Renal pelvis (tissue), 12 donors: ENCODE results near the gene HTR3D. TPM values are rescaled to one million over a fixed set of nuclear protein-coding genes. Genes with fewer than 3 reads are reported as not detected.
A peak's percentile ranks its signal among the peaks of the same experiment; 100 is the strongest.
"Not testable (repeated sequence)": the region's sequence is repeated elsewhere in the genome, so short reads cannot be mapped to it uniquely, and the experiment has no call there.

ENCODE experiments used
- DNase-seq: peaks from one replicate; pipeline ENCODE4 v3.0.0-alpha.2; 2013
- long read RNA-seq, 16 experiments: transcript quantifications; one replicate each; lab custom pipeline, GENCODE V29; 2026
- polyA plus RNA-seq, 3 donors: library from polyadenylated mRNA; unstranded; fragments of 120-200 nt; gene quantifications; one replicate each; pipeline ENCODE4 v1.2.1, GENCODE V29; 2013; ENCODE audit not compliant: insufficient read length in 3 of 3

The HTR3D gene, protein sequence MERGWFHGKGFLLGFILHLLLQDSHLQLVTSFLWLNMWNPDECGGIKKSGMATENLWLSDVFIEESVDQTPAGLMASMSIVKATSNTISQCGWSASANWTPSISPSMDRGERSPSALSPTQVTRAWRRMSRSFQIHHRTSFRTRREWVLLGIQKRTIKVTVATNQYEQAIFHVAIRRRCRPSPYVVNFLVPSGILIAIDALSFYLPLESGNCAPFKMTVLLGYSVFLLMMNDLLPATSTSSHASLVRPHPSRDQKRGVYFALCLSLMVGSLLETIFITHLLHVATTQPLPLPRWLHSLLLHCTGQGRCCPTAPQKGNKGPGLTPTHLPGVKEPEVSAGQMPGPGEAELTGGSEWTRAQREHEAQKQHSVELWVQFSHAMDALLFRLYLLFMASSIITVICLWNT
- not detected for polyA plus RNA-seq
- long read RNA-seq, donor 1 = 0 reads
- long read RNA-seq, donor 2 = 0 reads
- long read RNA-seq, donor 3 = 0 reads
- long read RNA-seq, donor 4 = 0 reads
- long read RNA-seq, donor 5 = 0 reads
- long read RNA-seq, donor 6 = 0 reads
- long read RNA-seq, donor 7 = 0 reads
- long read RNA-seq, donor 8 = 0 reads
- long read RNA-seq, donor 9 = 0 reads
- long read RNA-seq, donor 10 = 0 reads
- long read RNA-seq, donor 11 = 0 reads
- long read RNA-seq, donor 12 = 0 reads
- long read RNA-seq, donor 13 = 0 reads
- long read RNA-seq, donor 14 = 0 reads
- long read RNA-seq, donor 15 = 0 reads
- long read RNA-seq, donor 16 = 0 reads

DNA sequence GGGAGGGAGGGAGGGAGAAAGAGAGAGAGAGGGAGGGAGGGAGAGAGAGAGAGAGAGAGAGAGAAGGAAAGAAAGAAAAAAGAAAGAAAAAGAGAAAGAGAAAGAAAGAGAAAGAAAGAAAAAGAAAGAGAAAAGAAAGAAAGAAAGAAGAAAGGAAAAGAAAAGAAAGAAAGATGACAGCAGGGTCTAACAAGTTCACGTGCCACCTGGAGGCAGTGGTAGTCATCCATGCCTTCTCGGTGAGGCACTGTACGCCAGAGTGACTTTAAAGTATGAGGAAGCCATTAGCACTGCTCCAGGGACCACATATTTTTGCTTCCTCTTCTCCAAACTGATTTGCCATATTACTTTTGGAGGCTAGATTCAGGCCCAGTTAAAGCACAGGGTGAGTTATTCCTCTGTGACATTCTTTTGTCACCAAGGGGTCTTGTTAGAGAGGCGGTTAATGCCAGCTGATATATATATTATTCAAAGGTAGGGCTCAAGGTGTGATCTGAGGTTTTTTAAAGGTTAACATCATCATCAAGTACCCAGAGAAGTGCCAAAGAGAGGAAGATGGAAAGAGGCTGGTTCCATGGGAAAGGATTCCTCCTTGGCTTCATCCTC lies at the start of gene HTR3D:
Gene HTR3D (plus strand): TSS at position 556 of the 606 bp plus-strand sequence. CDS start 0 bp downstream, at position 556.
- DNase-seq = peak; percentile 52

- no peak for DNase-seq
These were observed 49.4 kb upstream of the HTR3D start for GRCh38 chr3:183981990-183982644.

GRCh38 chr3:183984127-183984740 lies 47.3 kb upstream of the HTR3D start:
- no peak for DNase-seq

DNA sequence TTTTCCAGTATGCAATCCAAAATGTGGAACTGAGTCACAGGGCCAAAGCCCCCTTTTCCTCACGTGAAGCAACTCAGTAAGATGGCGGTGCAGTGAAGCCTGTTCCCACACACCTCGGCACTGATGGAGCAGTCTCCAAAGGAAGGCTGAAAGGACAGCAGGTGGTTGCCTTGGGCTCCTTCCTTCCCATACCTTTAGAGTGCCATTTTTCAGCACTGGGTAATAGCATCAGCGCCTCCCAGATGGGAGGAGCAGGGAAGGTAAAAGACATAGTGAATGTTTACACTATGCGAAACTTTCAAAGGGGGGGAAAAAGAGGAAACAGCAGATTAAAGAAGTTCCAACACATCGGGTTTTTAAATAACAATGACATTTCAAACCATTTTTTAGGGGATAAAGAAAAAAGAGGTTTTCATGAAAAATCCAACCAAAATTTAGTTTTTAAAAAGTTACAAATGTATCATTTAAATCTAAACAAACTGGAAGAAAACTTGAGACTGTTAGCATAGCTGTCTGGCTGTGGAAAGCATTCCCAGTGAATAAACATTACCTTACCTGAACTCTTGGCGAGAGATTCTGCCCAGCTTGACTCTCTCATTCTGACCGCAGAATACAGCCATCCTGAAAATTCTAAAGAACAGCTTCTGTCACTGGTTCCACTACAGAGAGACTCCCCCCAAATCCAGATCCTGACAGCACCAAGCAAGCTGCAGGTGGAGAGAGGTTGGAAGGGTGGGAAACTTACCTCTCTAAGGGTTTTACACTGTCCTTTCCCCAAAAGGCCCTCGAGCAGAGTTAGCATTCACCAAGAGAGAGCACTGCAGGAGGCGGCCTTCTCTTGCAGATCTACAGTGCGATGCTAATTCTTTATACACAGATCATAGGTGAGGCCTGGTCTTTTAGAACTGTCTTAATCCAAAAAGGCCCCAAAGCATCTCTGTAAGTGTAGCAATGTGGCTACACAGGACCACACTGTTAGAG lies 46.5 kb upstream of the HTR3D start:
- DNase-seq = no peak

GRCh38 chr3:183987000-183987600 lies 44.4 kb upstream of the HTR3D start:
- DNase-seq = no peak

DNA sequence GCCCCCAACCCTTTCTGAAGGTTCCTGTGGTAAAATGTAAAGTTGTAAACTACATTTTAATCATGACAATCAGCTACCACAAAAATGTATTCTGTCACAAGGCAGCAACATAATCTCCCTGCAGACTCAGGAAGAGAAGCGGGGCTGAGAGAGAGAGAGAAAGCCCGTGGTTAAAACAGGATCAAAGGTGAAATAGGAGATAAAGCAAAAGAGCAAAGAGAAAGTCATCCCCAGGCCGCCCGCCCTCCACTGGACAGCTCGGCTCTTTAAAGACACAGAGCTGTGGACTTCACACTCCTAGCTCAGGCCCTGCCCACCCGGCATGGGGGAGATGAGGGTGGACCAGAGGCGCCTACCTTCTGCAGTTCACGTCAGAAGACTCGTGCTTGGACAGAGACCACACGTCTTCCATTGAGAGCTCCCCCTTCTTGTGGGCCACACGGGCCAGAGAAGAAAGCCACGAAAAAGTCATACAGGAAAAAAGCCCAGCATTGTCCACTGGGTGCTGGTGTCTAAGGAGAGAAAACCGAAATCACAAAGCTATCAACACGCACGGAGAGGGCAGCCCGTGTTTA lies 43.2 kb upstream of the HTR3D start:
- DNase-seq = no peak

- DNase-seq = no peak
These were observed 40.1 kb upstream of the HTR3D start for GRCh38 chr3:183991403-183991802.

GRCh38 chr3:184001761-184002160 lies 29.8 kb upstream of the HTR3D start:
- no peak for DNase-seq

- no peak for DNase-seq
These were observed 29.1 kb upstream of the HTR3D start for GRCh38 chr3:184002469-184002868.

- no peak for DNase-seq
These were observed 28.2 kb upstream of the HTR3D start for GRCh38 chr3:184003187-184003967.

- DNase-seq = no peak
These were observed 27.1 kb upstream of the HTR3D start for GRCh38 chr3:184004476-184004875.

DNA sequence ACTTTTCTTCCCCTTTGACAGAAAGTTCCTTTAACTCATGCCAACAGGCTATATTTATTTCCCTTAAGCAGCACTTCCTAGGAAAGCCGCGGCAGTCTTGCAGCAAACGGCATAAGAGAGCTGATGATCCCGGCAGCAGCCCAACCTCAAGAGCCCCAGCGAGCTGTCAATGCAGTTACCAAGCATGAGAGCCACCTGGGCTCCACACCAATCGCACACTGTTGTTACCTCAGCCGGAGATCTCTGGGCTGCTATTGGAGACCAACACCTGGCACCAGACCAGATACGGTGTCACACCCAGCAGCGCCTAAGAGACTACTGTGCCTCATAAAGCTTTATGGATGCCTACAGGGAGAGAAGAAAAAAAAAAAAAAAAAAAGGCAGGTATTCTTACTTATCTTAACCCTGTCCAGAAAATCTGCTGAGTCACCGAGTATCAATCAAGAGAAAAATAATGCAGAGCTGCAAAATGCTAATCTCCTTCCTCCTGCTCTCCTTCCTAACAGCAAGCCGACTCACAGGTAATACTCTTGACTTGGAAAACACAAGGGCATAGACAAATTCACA lies 25.5 kb upstream of the HTR3D start:
- peak; percentile 79 for DNase-seq

DNA sequence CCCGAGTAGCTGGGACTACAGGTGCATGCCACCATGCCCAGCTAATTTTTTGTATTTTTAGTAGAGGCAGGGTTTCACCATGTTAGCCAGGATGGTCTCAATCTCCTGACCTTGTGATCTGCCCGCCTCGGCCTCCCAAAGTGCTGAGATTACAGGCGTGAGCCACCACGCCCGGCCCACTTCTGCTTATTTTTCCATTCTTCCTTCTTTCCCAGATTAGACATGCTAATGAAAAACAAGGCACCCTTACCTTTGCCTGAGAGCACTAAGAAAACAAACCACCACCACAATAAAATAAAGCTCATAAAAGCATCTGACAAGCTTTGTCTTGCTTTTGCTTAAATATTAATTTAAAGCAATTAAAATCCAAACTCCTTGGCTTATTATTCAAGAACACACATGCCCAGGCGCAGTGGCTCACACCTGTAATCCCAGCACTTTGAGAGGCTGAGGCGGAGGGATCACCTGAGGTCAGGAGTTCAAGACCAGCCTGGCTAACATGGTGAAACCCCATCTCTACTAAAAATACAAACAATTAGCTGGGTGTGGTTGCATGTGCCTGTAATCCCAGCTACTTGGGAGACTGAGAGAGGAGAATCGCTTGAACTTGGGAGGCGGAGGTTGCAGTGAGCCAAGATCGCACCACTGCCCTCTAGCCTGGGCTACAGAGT lies 24.3 kb upstream of the HTR3D start:
- DNase-seq = not testable (repeated sequence)

DNA sequence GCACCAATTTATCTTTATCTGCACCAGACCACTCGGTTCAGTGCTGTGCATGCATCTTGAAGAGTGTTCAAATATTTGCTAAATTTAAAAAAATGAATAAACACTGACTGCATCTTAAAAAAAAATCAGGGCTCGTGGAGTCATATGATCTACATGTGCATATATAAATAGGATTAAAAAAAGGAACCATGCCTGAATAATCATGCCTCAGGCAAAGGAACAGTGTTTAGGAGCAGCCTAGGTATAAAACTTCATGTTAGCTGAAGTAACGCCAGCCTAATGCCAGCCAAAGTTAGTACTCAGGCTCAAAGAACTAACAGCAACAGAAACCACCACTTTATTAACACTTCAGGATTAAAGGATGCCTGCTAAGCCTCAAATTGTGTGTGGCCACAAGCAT lies 23.4 kb upstream of the HTR3D start:
- DNase-seq = no peak

DNA sequence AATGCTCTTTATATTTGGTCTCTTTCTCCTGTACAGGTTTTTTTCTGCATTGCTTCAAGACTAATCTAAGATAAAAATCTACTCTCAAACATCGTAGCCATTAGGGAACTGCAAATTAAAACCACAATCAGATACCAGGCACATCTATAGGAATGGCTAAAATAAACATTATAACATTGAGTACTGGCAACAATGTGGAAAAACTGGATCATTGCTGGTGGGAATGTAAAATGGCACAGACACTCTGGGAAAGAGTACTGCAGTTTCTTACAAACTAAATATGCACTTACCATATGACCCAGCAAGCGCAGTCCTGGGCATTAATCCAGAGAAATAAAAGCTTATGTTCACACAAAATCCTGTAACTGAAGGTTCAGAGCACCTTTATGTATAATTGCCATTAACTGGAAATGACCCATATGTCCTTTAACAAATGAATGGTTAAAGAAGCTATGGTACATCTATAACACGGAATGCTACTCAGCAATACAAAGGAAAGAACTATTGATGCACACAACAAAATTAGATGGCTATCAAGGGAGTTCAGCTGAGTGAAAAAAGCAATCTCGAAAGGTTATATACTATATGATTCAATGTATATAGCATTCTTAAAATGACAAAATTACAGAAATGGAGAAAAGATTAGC lies 20.2 kb upstream of the HTR3D start:
- DNase-seq = no peak

DNA sequence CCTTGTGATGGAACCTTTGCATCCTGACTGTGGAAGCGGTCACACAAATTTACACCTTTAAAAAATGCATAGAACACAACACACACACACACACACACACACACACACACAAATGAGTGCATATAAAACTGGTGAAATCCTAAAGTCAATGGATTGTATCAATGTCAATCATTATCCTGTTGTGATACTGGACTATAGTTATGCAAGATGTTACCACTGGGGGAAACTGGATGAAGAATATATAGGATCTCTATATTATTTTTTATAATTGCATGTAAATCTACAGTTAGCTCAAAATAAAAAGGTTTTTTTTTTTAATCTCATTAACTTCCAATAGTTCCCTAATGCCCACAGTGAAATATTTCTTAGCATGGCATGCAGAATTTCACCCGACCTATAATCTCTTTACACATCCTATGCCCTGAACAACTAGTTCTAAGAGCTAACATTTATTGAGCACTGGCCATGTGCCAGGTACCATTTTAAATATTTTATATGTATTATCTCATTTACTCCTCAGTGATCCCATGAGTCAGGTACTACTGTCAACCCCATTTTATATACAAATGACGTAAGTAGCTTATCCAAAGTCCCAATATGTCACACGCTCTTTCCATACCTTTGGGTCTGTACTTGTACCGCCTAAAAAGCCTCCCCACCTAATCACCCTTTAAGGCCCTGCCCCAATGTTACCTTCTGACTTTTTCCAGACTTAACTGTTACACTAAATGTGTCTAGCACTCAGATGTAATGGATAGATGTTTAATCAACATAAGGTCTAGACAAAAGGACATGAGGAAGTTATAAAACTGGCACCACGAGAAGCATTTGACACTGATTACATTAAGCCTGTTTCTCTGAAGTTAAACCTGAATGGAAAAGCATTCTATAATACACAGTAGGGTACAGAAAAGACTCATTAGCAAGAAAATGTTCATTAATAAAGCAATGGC lies 19.3 kb upstream of the HTR3D start:
- no peak for DNase-seq
